Activated naive CD8-positive, alpha-beta T cell treated with anti-CD3 and anti-CD28 coated beads, Interleukin-2, amount 50 U/mL, for 24 hours (primary cell): ENCODE results near the gene URI1.

Experiments
- ATAC-seq: fragments of 150-1000 bp; cut with Tn5 transposase; one replicate; pipeline ENCODE4 v1.10.0; 2021
- DNase-seq: peaks from one replicate; pipeline ENCODE4 v3.0.0; 2021
- H3K27ac Mint-ChIP-seq: one replicate; pipeline ENCODE4 v1.8.0; 2021; ENCODE audit warnings: mild to moderate bottlenecking, mixed read lengths
- H3K27me3 Mint-ChIP-seq: one replicate; pipeline ENCODE4 v1.8.0; 2021; ENCODE audit warnings: mixed read lengths
- H3K36me3 Mint-ChIP-seq: one replicate; pipeline ENCODE4 v1.8.0; 2021; ENCODE audit warnings: low read depth, mixed read lengths
- H3K4me1 Mint-ChIP-seq: one replicate; pipeline ENCODE4 v1.8.0; 2021; ENCODE audit warnings: mixed read lengths
- H3K4me3 Mint-ChIP-seq: one replicate; pipeline ENCODE4 v1.8.0; 2021; ENCODE audit warnings: mild to moderate bottlenecking, moderate library complexity, mixed read lengths
- H3K9me3 Mint-ChIP-seq: one replicate; pipeline ENCODE4 v1.8.0; 2021; ENCODE audit warnings: mixed read lengths

The URI1 gene

GRCh38 chr19:30059741-30060457 is 117.9 kb downstream of the URI1 start:
- H3K27me3 Mint-ChIP-seq: no peaks in the 10 kb centered on the region
- H3K36me3 Mint-ChIP-seq: peaks cover 1% of the 10 kb centered on the region
- no peaks in the 10 kb centered on the region for H3K9me3 Mint-ChIP-seq
- H3K4me1 Mint-ChIP-seq: no peaks in the 10 kb centered on the region
- H3K4me3 Mint-ChIP-seq: no peak overlapping the region
- no peak for DNase-seq
- H3K27ac Mint-ChIP-seq: no peak overlapping the region
- ATAC-seq: no peak

- no peak overlapping the region for H3K27ac Mint-ChIP-seq
- DNase-seq (no peak), ATAC-seq (no peak)
- no peaks in the 10 kb centered on the region for H3K27me3 Mint-ChIP-seq
- peaks cover 1% of the 10 kb centered on the region for H3K36me3 Mint-ChIP-seq
- no peaks in the 10 kb centered on the region for H3K4me1 Mint-ChIP-seq
- no peaks in the 10 kb centered on the region for H3K9me3 Mint-ChIP-seq
- no peak overlapping the region for H3K4me3 Mint-ChIP-seq
These were observed 118.6 kb downstream of the URI1 start for GRCh38 chr19:30060531-30061222.

GRCh38 chr19:30061223-30062064 is 119.4 kb downstream of the URI1 start:
- Mint-ChIP-seq H3K27me3 (no peaks in the 10 kb centered on the region), H3K27ac (no peak overlapping the region), H3K4me3 (no peak overlapping the region), H3K9me3 (no peaks in the 10 kb centered on the region), H3K36me3 (no peaks in the 10 kb centered on the region), H3K4me1 (no peaks in the 10 kb centered on the region)
- ATAC-seq: no peak
- no peak for DNase-seq

GRCh38 chr19:30062065-30062906 is 120.2 kb downstream of the URI1 start:
- no peak for DNase-seq
- no peaks in the 10 kb centered on the region for H3K4me1 Mint-ChIP-seq

GRCh38 chr19:30062907-30063649 is 121.0 kb downstream of the URI1 start:
- no peak for DNase-seq

More at GRCh38 chr19:30062065-30062906, 120.2 kb downstream of the URI1 start:
- Mint-ChIP-seq H3K27me3 (no peaks in the 10 kb centered on the region), H3K27ac (no peak overlapping the region), H3K36me3 (no peaks in the 10 kb centered on the region), H3K9me3 (no peaks in the 10 kb centered on the region), H3K4me3 (no peak overlapping the region)
- ATAC-seq: no peak

GRCh38 chr19:30063650-30064347 is 121.8 kb downstream of the URI1 start:
- DNase-seq (no peak), ATAC-seq (no peak)
- Mint-ChIP-seq H3K36me3 (no peaks in the 10 kb centered on the region), H3K27ac (no peak overlapping the region), H3K4me1 (no peaks in the 10 kb centered on the region), H3K9me3 (no peaks in the 10 kb centered on the region), H3K27me3 (no peaks in the 10 kb centered on the region), H3K4me3 (no peak overlapping the region)

More at GRCh38 chr19:30062907-30063649, 121.0 kb downstream of the URI1 start:
- Mint-ChIP-seq H3K27me3 (no peaks in the 10 kb centered on the region), H3K4me1 (no peaks in the 10 kb centered on the region), H3K36me3 (no peaks in the 10 kb centered on the region), H3K9me3 (no peaks in the 10 kb centered on the region), H3K4me3 (no peak overlapping the region), H3K27ac (no peak overlapping the region)
- ATAC-seq: peak; percentile 11

GRCh38 chr19:30064348-30064699 is 122.3 kb downstream of the URI1 start:
- Mint-ChIP-seq H3K27ac (no peak overlapping the region), H3K27me3 (no peaks in the 10 kb centered on the region), H3K4me3 (no peak overlapping the region), H3K9me3 (no peaks in the 10 kb centered on the region), H3K4me1 (no peaks in the 10 kb centered on the region), H3K36me3 (no peaks in the 10 kb centered on the region)
- no peak for DNase-seq
- no peak for ATAC-seq

- no peak for ATAC-seq
- H3K27ac Mint-ChIP-seq: no peak overlapping the region
- H3K27me3 Mint-ChIP-seq: no peaks in the 10 kb centered on the region
- no peak for DNase-seq
- no peaks in the 10 kb centered on the region for H3K9me3 Mint-ChIP-seq
- H3K4me3 Mint-ChIP-seq: no peak overlapping the region
- no peaks in the 10 kb centered on the region for H3K36me3 Mint-ChIP-seq
- H3K4me1 Mint-ChIP-seq: no peaks in the 10 kb centered on the region
These were observed 122.9 kb downstream of the URI1 start for GRCh38 chr19:30064771-30065494.

GRCh38 chr19:30065680-30066606 is 123.9 kb downstream of the URI1 start:
- Mint-ChIP-seq H3K27me3 (no peaks in the 10 kb centered on the region), H3K4me1 (no peaks in the 10 kb centered on the region), H3K36me3 (no peaks in the 10 kb centered on the region), H3K9me3 (no peaks in the 10 kb centered on the region), H3K4me3 (no peak overlapping the region), H3K27ac (no peak overlapping the region)
- DNase-seq (no peak), ATAC-seq (no peak)
